ENCODE data around the gene TAPBP. TPM values are rescaled to one million over a fixed set of nuclear protein-coding genes. Genes with fewer than 3 reads are reported as not detected.

Gene TAPBP
- total RNA-seq, 4 donors from 2014 or later: 69.8 to 150 (median 86.6) TPM

DNA sequence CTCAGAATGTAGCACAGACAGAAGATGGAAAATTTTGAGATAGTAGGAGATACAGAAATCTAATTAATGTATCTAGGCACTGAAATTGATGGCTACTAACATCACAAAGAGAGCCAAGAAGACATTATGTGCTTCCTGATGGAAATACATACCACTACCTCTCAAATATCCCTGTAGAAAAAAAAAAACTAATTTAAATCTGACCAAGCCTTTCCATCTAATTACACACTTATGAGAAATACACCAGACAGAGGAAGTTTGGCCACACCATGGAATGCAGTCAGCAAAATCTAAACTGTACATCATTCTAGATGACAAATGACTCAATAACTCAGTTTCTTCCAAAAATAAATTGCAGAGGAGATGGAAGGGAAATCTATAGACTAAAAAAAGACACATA lies 61.1 kb downstream of the TAPBP start:
- TF ChIP-seq POLR2AphosphoS5 (IDR thresholded peaks at IDR 0.05) (no peak), EP300 (IDR thresholded peaks at IDR 0.05) (no peak), POLR2A (IDR thresholded peaks at IDR 0.05; ENCODE audit: low read depth) (no peak), CTCF (IDR thresholded peaks at IDR 0.05) (no peak)
- intact Hi-C loops (cut with DNase I): no loop called here
- H3K27ac ChIP-seq (replicated peaks in 1 of 4): no peak overlapping the region

GRCh38 chr6:33251395-33252012 lies 62.4 kb downstream of the TAPBP start:
- Histone ChIP-seq H3K4me3 (no peak overlapping the region), H3K9me3 (no peaks in the 10 kb centered on the region), H3K4me1 (peaks cover 24 to 36% (median 31%) of the 10 kb centered on the region in 4 donors), H3K27me3 (no peaks in the 10 kb centered on the region), H3K36me3 (peaks cover 0 to 25% (median 19%) of the 10 kb centered on the region in 4 donors), H3K27ac (replicated peaks in 1 of 4) (no peak overlapping the region)
- 76% methylated on average over 6 of the region's 6 CpGs for WGBS
- no peak for DNase-seq (ENCODE audit: extremely low spot score)
- intact Hi-C loops (cut with DNase I): no loop called here
- no peak for TF ChIP-seq POLR2AphosphoS5 (IDR thresholded peaks at IDR 0.05)
- TF ChIP-seq EP300 (IDR thresholded peaks at IDR 0.05): no peak
- no peak for TF ChIP-seq CTCF (IDR thresholded peaks at IDR 0.05)
- no peak for TF ChIP-seq POLR2A (IDR thresholded peaks at IDR 0.05; ENCODE audit: low read depth)

More for the DNA sequence above, 61.1 kb downstream of the TAPBP start:
- no peak overlapping the region for H3K4me3 ChIP-seq
- H3K9me3 ChIP-seq: no peaks in the 10 kb centered on the region
- peaks cover 23 to 34% (median 29%) of the 10 kb centered on the region in 4 donors for H3K4me1 ChIP-seq
- no peaks in the 10 kb centered on the region for H3K27me3 ChIP-seq
- H3K36me3 ChIP-seq: peaks cover 0 to 34% (median 21%) of the 10 kb centered on the region in 4 donors
- DNase-seq (ENCODE audit: extremely low spot score): no peak

DNA sequence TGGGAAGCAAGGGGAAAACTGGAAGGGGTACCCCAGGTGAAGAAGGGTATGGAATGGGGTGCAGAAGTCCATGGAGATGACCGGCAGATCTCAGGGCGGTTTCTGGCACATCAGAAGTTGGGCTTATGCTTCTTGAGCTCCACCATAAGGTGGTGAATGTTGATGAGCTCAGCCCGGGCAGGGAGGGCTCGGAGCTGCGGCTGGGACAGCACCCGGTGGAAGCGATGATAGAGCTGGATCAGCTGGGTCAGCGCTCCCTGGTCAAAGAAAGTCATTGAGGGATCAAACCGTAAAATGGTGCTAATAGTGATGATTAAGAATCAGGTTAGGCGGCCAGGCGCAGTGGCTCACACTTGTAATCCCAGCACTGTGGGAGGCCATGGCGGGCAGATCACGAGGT lies 63.1 kb downstream of the TAPBP start:
- H3K4me1 ChIP-seq: peaks cover 24 to 36% (median 31%) of the 10 kb centered on the region in 4 donors
- intact Hi-C loops (cut with DNase I): no loop called here
- WGBS: 94% methylated on average over 13 of the region's 13 CpGs
- H3K9me3 ChIP-seq: no peaks in the 10 kb centered on the region
- DNase-seq (ENCODE audit: extremely low spot score): no peak
- peaks cover 0 to 1% (median 0%) of the 10 kb centered on the region in 4 donors for H3K27me3 ChIP-seq
- TF ChIP-seq POLR2A (IDR thresholded peaks at IDR 0.05; ENCODE audit: low read depth): no peak
- no peak for TF ChIP-seq EP300 (IDR thresholded peaks at IDR 0.05)
- no peak for TF ChIP-seq POLR2AphosphoS5 (IDR thresholded peaks at IDR 0.05)
- TF ChIP-seq CTCF (IDR thresholded peaks at IDR 0.05): no peak
- H3K36me3 ChIP-seq: peaks cover 0 to 25% (median 19%) of the 10 kb centered on the region in 4 donors
- no peak overlapping the region for H3K4me3 ChIP-seq
- peak overlapping the region in 2 of 4 donors; percentile 95 to 98 for H3K27ac ChIP-seq (replicated peaks in 1 of 4)

DNA sequence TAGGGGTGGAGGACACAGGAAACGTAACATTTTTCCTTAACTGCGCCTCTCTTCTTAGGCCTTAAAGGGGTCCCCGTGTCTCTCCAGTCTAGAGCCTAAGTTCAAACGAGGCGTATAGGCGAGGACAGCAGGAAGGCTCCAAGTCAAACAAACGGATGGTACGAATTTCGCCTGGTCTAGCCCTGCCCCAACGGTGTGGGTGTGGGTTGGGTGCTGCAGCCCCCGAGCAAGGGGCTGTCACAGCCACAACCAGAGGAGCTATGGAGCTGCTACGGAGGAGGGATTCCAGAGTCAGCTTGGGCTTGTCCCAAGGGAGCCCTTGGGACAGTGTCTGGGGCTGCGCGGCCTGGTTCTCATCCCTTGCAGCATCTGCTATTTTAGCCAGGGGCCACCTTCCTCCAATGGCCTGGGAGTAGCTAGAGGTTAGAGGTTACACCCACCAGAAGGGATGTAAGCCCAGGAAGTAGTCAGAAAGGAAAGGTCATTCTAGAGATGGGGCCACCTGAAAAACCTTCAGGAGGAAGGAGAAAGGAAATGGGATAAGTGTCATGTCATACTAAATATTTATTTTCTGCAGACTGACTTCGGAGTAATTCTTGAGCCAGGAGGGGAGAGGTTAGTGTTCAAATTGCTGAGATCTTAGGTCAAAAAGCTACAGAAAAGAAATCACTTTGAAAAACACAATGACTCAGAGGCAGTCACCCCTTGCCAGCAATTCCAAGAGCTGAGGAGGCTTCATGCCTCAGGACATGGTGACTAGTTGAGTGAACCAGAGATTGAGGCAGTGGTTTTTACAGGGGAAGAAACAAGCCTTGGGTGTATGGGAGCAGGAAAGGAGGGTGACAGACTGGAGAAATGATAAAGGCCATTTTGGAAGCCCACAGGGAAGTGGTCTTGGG lies 63.9 kb downstream of the TAPBP start:
- H3K4me3 ChIP-seq: peak overlapping the region; percentile 58 to 66 (median 62)
- no peak for TF ChIP-seq EP300 (IDR thresholded peaks at IDR 0.05)
- TF ChIP-seq POLR2A (IDR thresholded peaks at IDR 0.05; ENCODE audit: low read depth): no peak
- TF ChIP-seq POLR2AphosphoS5 (IDR thresholded peaks at IDR 0.05): no peak
- TF ChIP-seq CTCF (IDR thresholded peaks at IDR 0.05): no peak
- no peak for DNase-seq (ENCODE audit: extremely low spot score)
- peak overlapping the region; percentile 92 to 98 (median 94) for H3K27ac ChIP-seq (replicated peaks in 1 of 4)
- intact Hi-C loops (cut with DNase I): loop anchor here (1.0 to 5.0 kb wide), 4 partner anchors 58 to 233 kb away; partner anchors contain the start of gene COL11A2
- H3K36me3 ChIP-seq: peaks cover 0 to 22% (median 18%) of the 10 kb centered on the region in 4 donors
- no peaks in the 10 kb centered on the region for H3K9me3 ChIP-seq
- H3K27me3 ChIP-seq: peaks cover 0 to 8% (median 0%) of the 10 kb centered on the region in 4 donors
- H3K4me1 ChIP-seq: peaks cover 24 to 36% (median 31%) of the 10 kb centered on the region in 4 donors
- WGBS: 14% methylated on average over 4 of the region's 15 CpGs

Other genes with a start within 250 kb of the TAPBP start
- gene HLA-DPA1, start 240.4 kb downstream of the TAPBP start, total RNA-seq: 10 to 100 TPM; 28.5 to 91.3 (median 65.9) TPM
- gene HLA-DPB1, start 238.1 kb downstream of the TAPBP start, total RNA-seq: 10 to 100 TPM; 38.6 to 95.8 (median 61.7) TPM
- 1 to 10 TPM in 1 of 4 donors, under 1 TPM in 2, not detected in 1; 0.17 to 1.1 (median 0.19) TPM for gene COL11A2, start 121.6 kb downstream of the TAPBP start, total RNA-seq
- gene RXRB, start 113.4 kb downstream of the TAPBP start, total RNA-seq: 10 to 100 TPM; 21.5 to 34.1 (median 32.2) TPM
- 10 to 100 TPM; 43.6 to 80.1 (median 62.3) TPM for gene SLC39A7, start 113.2 kb downstream of the TAPBP start, total RNA-seq
- 10 to 100 TPM in 3 of 4 donors, 1 to 10 TPM in 1; 2.0 to 15.0 (median 12.9) TPM for gene HSD17B8, start 109.4 kb downstream of the TAPBP start, total RNA-seq
- 10 to 100 TPM; 15.0 to 25.3 (median 20.6) TPM for gene RING1, start 105.6 kb downstream of the TAPBP start, total RNA-seq
- gene VPS52, start 42.2 kb downstream of the TAPBP start, total RNA-seq: 10 to 100 TPM; 22.5 to 34.9 (median 31.8) TPM
- gene RPS18, start 42.0 kb downstream of the TAPBP start, total RNA-seq: 1,000 to 10,000 TPM; 1,642 to 3,082 (median 2,562) TPM
- 10 to 100 TPM; 13.1 to 26.8 (median 24.2) TPM for gene B3GALT4, start 37.0 kb downstream of the TAPBP start, total RNA-seq
- gene WDR46, start 24.8 kb downstream of the TAPBP start, total RNA-seq: 10 to 100 TPM; 30.5 to 42.6 (median 35.7) TPM
- 10 to 100 TPM; 29.1 to 54.2 (median 43.7) TPM for gene PFDN6, start 24.5 kb downstream of the TAPBP start, total RNA-seq
- 10 to 100 TPM; 38.2 to 89.3 (median 65.3) TPM for gene RGL2, start 15.1 kb downstream of the TAPBP start, total RNA-seq
- gene ZBTB22, start 3.7 kb upstream of the TAPBP start, total RNA-seq: 10 to 100 TPM; 12.9 to 24.2 (median 15.8) TPM
- gene DAXX, start 8.9 kb upstream of the TAPBP start, total RNA-seq: 10 to 100 TPM; 29.5 to 51.1 (median 40.9) TPM
- gene KIFC1, start 77.7 kb upstream of the TAPBP start, total RNA-seq: 1 to 10 TPM in 1 of 4 donors, under 1 TPM in 2, not detected in 1; 0.39 to 1.1 (median 0.42) TPM
- gene PHF1, start 96.9 kb upstream of the TAPBP start, total RNA-seq: 10 to 100 TPM; 68.5 to 91.5 (median 84.9) TPM
- gene CUTA, start 104.0 kb upstream of the TAPBP start, total RNA-seq: 100 to 1,000 TPM; 109 to 136 (median 123) TPM
- 10 to 100 TPM in 3 of 4 donors, 1 to 10 TPM in 1; 8.0 to 17.6 (median 13.2) TPM for gene SYNGAP1, start 106.0 kb upstream of the TAPBP start, total RNA-seq
- 1 to 10 TPM; 1.7 to 3.5 (median 3.0) TPM for gene ZBTB9, start 140.5 kb upstream of the TAPBP start, total RNA-seq